Mucosa of descending colon (tissue), 3 donors: ENCODE measurements around the gene OGDHL. TPM values are rescaled to one million over a fixed set of nuclear protein-coding genes. Genes with fewer than 3 reads are reported as not detected.

ENCODE experiments used
- ATAC-seq: fragments of 200-7000 bp; cut with Tn5 transposase; one replicate; pipeline ENCODE4 v1.9.1; 2020; ENCODE audit warnings: mild to moderate bottlenecking, moderate library complexity
- DNase-seq, 3 donors: peaks; one replicate each; pipeline ENCODE4 v3.0.0-alpha.2; 2020
- H3K36me3 ChIP-seq: fragments of 200-600 bp; one replicate; pipeline ENCODE4 v1.8.0; 2021; ENCODE audit warnings: low read depth, mild to moderate bottlenecking
- H3K4me1 ChIP-seq: fragments of 200-600 bp; one replicate; pipeline ENCODE4 v1.8.0; 2021; ENCODE audit warnings: low read depth, mild to moderate bottlenecking
- H3K4me3 ChIP-seq: fragments of 200-600 bp; one replicate; pipeline ENCODE4 v1.8.0; 2021; ENCODE audit warnings: mild to moderate bottlenecking
- H3K9me3 ChIP-seq: fragments of 200-600 bp; one replicate; pipeline ENCODE4 v1.8.0; 2021; ENCODE audit warnings: mild to moderate bottlenecking
- intact Hi-C, 2 donors: fragments of 100-400 bp; cut with DNase I in 1 of 2; cut with micrococcal nuclease in 1 of 2; formaldehyde crosslinking; loops; one replicate each; pipeline versions ENCODE4 v1.11.0 to v1.11.1; 2022; cut with DNase I, micrococcal nuclease
- total RNA-seq, 3 donors: library from RNA; stranded (reverse); fragmentation: NEBNext Ultra II Directional in 2 of 3; extraction: Animal tissue kit (Norgen Biotek cat#: 25700) in 2 of 3; gene quantifications; one replicate each; pipeline versions ENCODE4 v1.2.1 to v1.2.4, GENCODE V29; 2021 to 2023
- TF ChIP-seq, protein P1 (sequence below): fragments of 200-600 bp; IDR thresholded peaks from one replicate; pipeline ENCODE4 v1.8.0; 2022; ENCODE audit warnings: antibody characterized with exemption, mild to moderate bottlenecking
- donor health status: DM: no; HTN: no; CAD: no; lungs with moderate emphysema.
- donor health status: DM: no; HTN: no; CAD: no.
- donor health status: DM: no; HTN: yes; CAD: no.

The OGDHL gene
- total RNA-seq, 3 donors from 2014 or later = 1.9 to 2.6 (median 2.5) TPM

GRCh38 chr10:49691588-49691987 lies 70.5 kb downstream of the OGDHL start:
- no peak for ATAC-seq
- H3K4me3 ChIP-seq = no peak overlapping the region
- H3K4me1 ChIP-seq = no peaks in the 10 kb centered on the region
- TF ChIP-seq, protein P1, sequence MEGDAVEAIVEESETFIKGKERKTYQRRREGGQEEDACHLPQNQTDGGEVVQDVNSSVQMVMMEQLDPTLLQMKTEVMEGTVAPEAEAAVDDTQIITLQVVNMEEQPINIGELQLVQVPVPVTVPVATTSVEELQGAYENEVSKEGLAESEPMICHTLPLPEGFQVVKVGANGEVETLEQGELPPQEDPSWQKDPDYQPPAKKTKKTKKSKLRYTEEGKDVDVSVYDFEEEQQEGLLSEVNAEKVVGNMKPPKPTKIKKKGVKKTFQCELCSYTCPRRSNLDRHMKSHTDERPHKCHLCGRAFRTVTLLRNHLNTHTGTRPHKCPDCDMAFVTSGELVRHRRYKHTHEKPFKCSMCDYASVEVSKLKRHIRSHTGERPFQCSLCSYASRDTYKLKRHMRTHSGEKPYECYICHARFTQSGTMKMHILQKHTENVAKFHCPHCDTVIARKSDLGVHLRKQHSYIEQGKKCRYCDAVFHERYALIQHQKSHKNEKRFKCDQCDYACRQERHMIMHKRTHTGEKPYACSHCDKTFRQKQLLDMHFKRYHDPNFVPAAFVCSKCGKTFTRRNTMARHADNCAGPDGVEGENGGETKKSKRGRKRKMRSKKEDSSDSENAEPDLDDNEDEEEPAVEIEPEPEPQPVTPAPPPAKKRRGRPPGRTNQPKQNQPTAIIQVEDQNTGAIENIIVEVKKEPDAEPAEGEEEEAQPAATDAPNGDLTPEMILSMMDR = no peak
- no peaks in the 10 kb centered on the region for H3K36me3 ChIP-seq
- intact Hi-C loops = no loop called here
- no peaks in the 10 kb centered on the region for H3K9me3 ChIP-seq
- DNase-seq = no peak

- TF ChIP-seq, protein P1 = no peak
- no peak for ATAC-seq
- intact Hi-C loops = no loop called here
Measured at GRCh38 chr10:49690698-49691356, 71.3 kb downstream of the OGDHL start.

DNA sequence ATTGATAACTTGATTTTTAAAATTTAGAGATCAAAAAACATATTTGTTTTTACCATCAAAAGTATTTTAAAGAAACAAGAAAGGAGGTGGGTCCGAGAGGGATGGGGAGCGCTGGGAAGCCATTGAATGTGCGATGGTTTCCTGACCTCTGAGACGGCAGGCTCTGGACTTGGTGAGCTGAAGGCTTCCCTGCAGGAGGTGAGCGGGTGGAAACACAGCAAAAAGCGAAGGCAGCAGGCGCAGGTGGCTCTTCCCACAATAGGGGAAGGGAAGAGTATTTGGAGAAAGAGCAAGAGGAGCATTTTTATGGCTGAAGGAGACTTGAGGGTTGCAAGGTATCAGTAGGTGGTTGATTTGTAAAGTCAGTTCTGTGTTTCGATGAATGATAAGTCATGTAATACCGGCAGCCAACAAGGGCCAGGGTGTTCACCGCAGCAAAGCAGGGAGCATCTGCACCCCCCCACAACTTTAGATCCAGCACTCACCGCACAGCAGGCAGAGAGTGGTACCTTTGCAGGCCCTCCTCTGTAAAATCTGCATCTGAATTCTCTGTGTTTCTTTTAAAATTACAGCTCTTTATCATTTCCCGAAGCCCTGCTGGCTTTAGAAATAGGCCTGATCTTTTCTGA lies 72.1 kb downstream of the OGDHL start:
- no peak for DNase-seq
- TF ChIP-seq, protein P1 = no peak
- Histone ChIP-seq H3K36me3 (no peaks in the 10 kb centered on the region), H3K4me1 (no peaks in the 10 kb centered on the region), H3K4me3 (no peak overlapping the region), H3K9me3 (no peaks in the 10 kb centered on the region)
- intact Hi-C loops = no loop called here
- ATAC-seq = no peak

More at GRCh38 chr10:49690698-49691356, 71.3 kb downstream of the OGDHL start:
- H3K4me1 ChIP-seq = no peaks in the 10 kb centered on the region
- H3K9me3 ChIP-seq = no peaks in the 10 kb centered on the region
- no peak for DNase-seq
- no peak overlapping the region for H3K4me3 ChIP-seq
- H3K36me3 ChIP-seq = no peaks in the 10 kb centered on the region

- Histone ChIP-seq H3K9me3 (no peaks in the 10 kb centered on the region), H3K36me3 (no peaks in the 10 kb centered on the region), H3K4me3 (no peak overlapping the region), H3K4me1 (no peaks in the 10 kb centered on the region)
- intact Hi-C loops = no loop called here
- no peak for ATAC-seq
- no peak for DNase-seq
- TF ChIP-seq, protein P1 = no peak
Measured at GRCh38 chr10:49688920-49689319, 73.2 kb downstream of the OGDHL start.

GRCh38 chr10:49688261-49688846 lies 73.8 kb downstream of the OGDHL start:
- Histone ChIP-seq H3K36me3 (no peaks in the 10 kb centered on the region), H3K9me3 (no peaks in the 10 kb centered on the region), H3K4me1 (no peaks in the 10 kb centered on the region), H3K4me3 (no peak overlapping the region)
- TF ChIP-seq, protein P1 = no peak
- intact Hi-C loops = no loop called here
- ATAC-seq (no peak), DNase-seq (no peak)
